CD14-positive monocyte (primary cell): ENCODE measurements around the gene STAM2. TPM values are rescaled to one million over a fixed set of nuclear protein-coding genes. Genes with fewer than 3 reads are reported as not detected.
"Not testable (repeated sequence)": the region's sequence is repeated elsewhere in the genome, so short reads cannot be mapped to it uniquely, and the experiment has no call there.

ENCODE experiments used
- DNase-seq, 3 donors: peaks; one replicate each; pipeline ENCODE4 v3.0.0-alpha.2; 2011 to 2022
- H2AFZ ChIP-seq: 2 replicates; pipeline ENCODE4 v1.6.0; 2012; ENCODE audit warnings: mild to moderate bottlenecking, low read depth, low read length, inconsistent platforms; ENCODE audit not compliant: insufficient read depth, poor library complexity, severe bottlenecking
- H3K27ac ChIP-seq, 2 donors: 1 replicate in 1 of 2; 2 replicates in 1 of 2; pipeline ENCODE4 v1.5.1; 2012 to 2013; ENCODE audit warnings: low read length in 2 of 2, control low read depth in 1 of 2, inconsistent platforms in 1 of 2, low read depth in 1 of 2, mild to moderate bottlenecking in 1 of 2
- H3K27me3 ChIP-seq, 2 donors: one replicate each; pipeline versions ENCODE4 v1.6.0 to v1.6.1; 2011 to 2013; ENCODE audit warnings: low read length in 2 of 2; ENCODE audit not compliant: control insufficient read depth in 2 of 2, insufficient read depth in 2 of 2
- H3K36me3 ChIP-seq, 2 donors: replicated peaks in 1 of 2; 1 replicate in 1 of 2; 2 replicates in 1 of 2; pipeline versions ENCODE4 v1.5.1 to v1.6.1; 2012 to 2013; ENCODE audit warnings: low read length in 2 of 2, control low read depth in 1 of 2, inconsistent platforms in 1 of 2, mild to moderate bottlenecking in 1 of 2; ENCODE audit not compliant: insufficient read depth in 2 of 2, control insufficient read depth in 1 of 2
- H3K4me1 ChIP-seq, 2 donors: 1 replicate in 1 of 2; 2 replicates in 1 of 2; pipeline versions ENCODE4 v1.5.1 to v1.6.1; 2012 to 2013; ENCODE audit warnings: low read length in 2 of 2, control low read depth in 1 of 2, inconsistent platforms in 1 of 2, mild to moderate bottlenecking in 1 of 2, moderate library complexity in 1 of 2; ENCODE audit not compliant: insufficient read depth in 2 of 2, control insufficient read depth in 1 of 2
- H3K4me2 ChIP-seq: replicated peaks from 2 replicates; pipeline ENCODE3; 2012; ENCODE audit warnings: low read length, moderate library complexity, mild to moderate bottlenecking; ENCODE audit not compliant: poor library complexity, severe bottlenecking; ENCODE audit errors: extremely low read depth
- H3K4me3 ChIP-seq, 3 experiments: fragments of 200-600 bp in 1 of 3; sonication (generic) in 1 of 3; replicated peaks in 1 of 3; 1 replicate in 2 of 3; 2 replicates in 1 of 3; pipeline ENCODE4 v1.5.1; 2011 to 2013; ENCODE audit warnings: low read length in 3 of 3, mild to moderate bottlenecking in 3 of 3, control low read depth in 2 of 3, low read depth in 2 of 3, inconsistent platforms in 1 of 3, moderate library complexity in 1 of 3
- H3K79me2 ChIP-seq: 2 replicates; pipeline ENCODE4 v1.6.0; 2012; ENCODE audit warnings: mild to moderate bottlenecking, control low read depth, inconsistent platforms, low read length, moderate library complexity; ENCODE audit not compliant: insufficient read depth
- H3K9ac ChIP-seq: 2 replicates; pipeline ENCODE4 v1.6.0; 2017; ENCODE audit warnings: low read length, mild to moderate bottlenecking; ENCODE audit not compliant: insufficient read depth, poor library complexity, severe bottlenecking
- H3K9me3 ChIP-seq, 2 donors: replicated peaks in 1 of 2; 1 replicate in 1 of 2; 2 replicates in 1 of 2; pipeline versions ENCODE4 v1.5.1 to v1.6.1; 2012 to 2013; ENCODE audit warnings: low read length in 2 of 2, control low read depth in 1 of 2; ENCODE audit not compliant: control insufficient read depth in 1 of 2, insufficient read depth in 1 of 2
- H4K20me1 ChIP-seq: 2 replicates; pipeline ENCODE4 v1.6.0; 2012; ENCODE audit warnings: mild to moderate bottlenecking, low read length, control low read depth, moderate library complexity; ENCODE audit not compliant: insufficient read depth
- H3K27ac Mint-ChIP-seq, 7 donors: one replicate each; pipeline ENCODE4 v1.8.0; 2020; ENCODE audit warnings: mild to moderate bottlenecking in 7 of 7, mixed read lengths in 7 of 7, moderate library complexity in 6 of 7, inconsistent platforms in 2 of 7
- H3K27me3 Mint-ChIP-seq, 3 donors: one replicate each; pipeline ENCODE4 v1.8.0; 2021 to 2022; ENCODE audit warnings: low read depth in 3 of 3, mild to moderate bottlenecking in 3 of 3, mixed read lengths in 3 of 3, moderate library complexity in 3 of 3, inconsistent platforms in 1 of 3
- H3K36me3 Mint-ChIP-seq, 2 donors: one replicate each; pipeline ENCODE4 v1.8.0; 2020; ENCODE audit warnings: mixed read lengths in 2 of 2, inconsistent platforms in 1 of 2, mild to moderate bottlenecking in 1 of 2
- H3K4me1 Mint-ChIP-seq: one replicate; pipeline ENCODE4 v1.8.0; 2020; ENCODE audit warnings: mild to moderate bottlenecking, mixed read lengths
- H3K4me3 Mint-ChIP-seq, 2 donors: one replicate each; pipeline ENCODE4 v1.8.0; 2020; ENCODE audit warnings: mild to moderate bottlenecking in 2 of 2, mixed read lengths in 2 of 2, moderate library complexity in 1 of 2
- H3K9me3 Mint-ChIP-seq, 7 donors: one replicate each; pipeline ENCODE4 v1.8.0; 2020 to 2022; ENCODE audit warnings: mixed read lengths in 7 of 7, mild to moderate bottlenecking in 6 of 7, moderate library complexity in 6 of 7, inconsistent platforms in 2 of 7
- CTCF ChIP-seq: fragments of 200-600 bp; IDR thresholded peaks from one replicate; pipeline ENCODE4 v1.8.0; 2022; ENCODE audit warnings: antibody characterized with exemption, mild to moderate bottlenecking
- WGBS: methylation state at CpG from one replicate; pipeline ENCODE4 v1.1.5; 2013; ENCODE audit warnings: missing lambda C conversion rate; ENCODE audit not compliant: insufficient coverage; 5-methylcytosine and 5-hydroxymethylcytosine counted together
- intact Hi-C, 2 donors: fragments of 100-400 bp; cut with micrococcal nuclease; formaldehyde crosslinking; loops; one replicate each; pipeline versions ENCODE4 v1.15.0 to v1.15.1; 2023
- polyA plus RNA-seq, 3 donors: library from polyadenylated mRNA; depleted of rRNA in 1 of 3; unstranded in 2 of 3; stranded (reverse) in 1 of 3; fragments of 300-500 nt in 2 of 3; fragments of >200 nt in 1 of 3; fragmentation: Illumina TruSeq in 2 of 3; gene quantifications; 1 replicate in 2 of 3; 2 replicates in 1 of 3; pipeline ENCODE4 v1.2.3, GENCODE V29; 2012 to 2021

The STAM2 gene
- polyA plus RNA-seq, 3 donors, result 6.9 to 12.6 (median 8.2) TPM

- Histone ChIP-seq H3K36me3 (peaks cover 0 to 8% of the 10 kb centered on the region in 2 donors), H2AFZ (no peak overlapping the region), H3K27me3 (no peaks in the 10 kb centered on the region), H3K4me1 (peaks cover 10 to 21% of the 10 kb centered on the region in 2 donors), H4K20me1 (peaks cover 93% of the 10 kb centered on the region), H3K27ac (peak overlapping the region in 1 of 2 donors; percentile 52), H3K9me3 (no peaks in the 10 kb centered on the region), H3K9ac (no peak overlapping the region), H3K4me2 (no peak overlapping the region), H3K4me3 (no peak overlapping the region), H3K79me2 (peaks cover 97% of the 10 kb centered on the region)
- intact Hi-C loops, result no loop called here
- H3K36me3 Mint-ChIP-seq, result peaks cover 10 to 38% of the 10 kb centered on the region in 2 donors
- no peak for TF ChIP-seq CTCF
- peaks cover 0 to 10% (median 6%) of the 10 kb centered on the region in 7 donors for H3K9me3 Mint-ChIP-seq
- no CpG with 5 or more reads among the region's 7 CpGs for WGBS
- H3K27ac Mint-ChIP-seq, result peak overlapping the region in 2 of 7 donors; percentile 33 to 85
- H3K4me1 Mint-ChIP-seq, result peaks cover 34% of the 10 kb centered on the region
- DNase-seq, result no peak
- no peaks in the 10 kb centered on the region for H3K27me3 Mint-ChIP-seq
- H3K4me3 Mint-ChIP-seq, result no peak overlapping the region
Measured at GRCh38 chr2:152165780-152166179, 9.8 kb downstream of the STAM2 start.

GRCh38 chr2:152165306-152165705 is 10.3 kb downstream of the STAM2 start:
- Mint-ChIP-seq H3K36me3 (peaks cover 10 to 37% of the 10 kb centered on the region in 2 donors), H3K9me3 (peaks cover 0 to 10% (median 6%) of the 10 kb centered on the region in 7 donors), H3K27ac (peak overlapping the region in 2 of 7 donors; percentile 63 to 74), H3K4me3 (no peak overlapping the region), H3K27me3 (no peaks in the 10 kb centered on the region), H3K4me1 (peaks cover 34% of the 10 kb centered on the region)
- Histone ChIP-seq H3K4me2 (no peak overlapping the region), H2AFZ (no peak overlapping the region), H3K4me1 (peaks cover 10 to 21% of the 10 kb centered on the region in 2 donors), H3K4me3 (no peak overlapping the region), H3K27me3 (no peaks in the 10 kb centered on the region), H3K27ac (no peak overlapping the region), H3K36me3 (peaks cover 0 to 8% of the 10 kb centered on the region in 2 donors), H3K9me3 (no peaks in the 10 kb centered on the region), H3K79me2 (peaks cover 96% of the 10 kb centered on the region), H3K9ac (no peak overlapping the region), H4K20me1 (peaks cover 88% of the 10 kb centered on the region)
- 94% methylated on average over 6 of the region's 7 CpGs for WGBS
- TF ChIP-seq CTCF, result no peak
- no peak for DNase-seq
- intact Hi-C loops, result no loop called here

GRCh38 chr2:152163669-152164068 is 11.9 kb downstream of the STAM2 start:
- peaks cover 90% of the 10 kb centered on the region for H3K79me2 ChIP-seq
- DNase-seq, H3K27me3 Mint-ChIP-seq, H3K27me3 ChIP-seq, H2AFZ ChIP-seq, H3K9ac ChIP-seq, H3K4me3 Mint-ChIP-seq, H3K27ac ChIP-seq, H3K9me3 ChIP-seq, H3K4me3 ChIP-seq, intact Hi-C loops, H3K36me3 ChIP-seq, H3K4me2 ChIP-seq: not testable (repeated sequence)
- peaks cover 83% of the 10 kb centered on the region for H4K20me1 ChIP-seq
- peaks cover 0 to 13% (median 8%) of the 10 kb centered on the region in 7 donors for H3K9me3 Mint-ChIP-seq
- H3K36me3 Mint-ChIP-seq, result peaks cover 4 to 40% of the 10 kb centered on the region in 2 donors
- 100% methylated on average over 1 of the region's 5 CpGs for WGBS
- peaks cover 25% of the 10 kb centered on the region for H3K4me1 Mint-ChIP-seq
- H3K4me1 ChIP-seq, result peaks cover 7 to 14% of the 10 kb centered on the region in 2 donors
- H3K27ac Mint-ChIP-seq, result peak overlapping the region in 1 of 7 donors; percentile 32
